Stimulated activated CD4-positive, alpha-beta T cell treated with anti-CD3 and anti-CD28 coated beads, TNF-alpha, amount 100 ng/mL, for 48 hours (primary cell): ENCODE data around the gene KRT80.

ENCODE experiments used
- DNase-seq, 3 donors: peaks; one replicate each; pipeline ENCODE4 v3.0.0-alpha.2; 2020; ENCODE audit warnings: low read depth in 3 of 3

Gene KRT80

GRCh38 chr12:52210925-52211650 is 19.3 kb upstream of the KRT80 start:
- DNase-seq, result no peak

- DNase-seq, result no peak
Observed at GRCh38 chr12:52210186-52210924, 18.5 kb upstream of the KRT80 start.

GRCh38 chr12:52209321-52209720 is 17.5 kb upstream of the KRT80 start:
- DNase-seq, result no peak

GRCh38 chr12:52208424-52209165 is 16.8 kb upstream of the KRT80 start:
- no peak for DNase-seq

GRCh38 chr12:52207895-52208294 is 16.1 kb upstream of the KRT80 start:
- no peak for DNase-seq

- DNase-seq, result no peak
Observed at GRCh38 chr12:52207106-52207505, 15.3 kb upstream of the KRT80 start.

- DNase-seq, result no peak
Observed at GRCh38 chr12:52206304-52207040, 14.7 kb upstream of the KRT80 start.

GRCh38 chr12:52205612-52206303 is 13.9 kb upstream of the KRT80 start:
- no peak for DNase-seq

GRCh38 chr12:52204931-52205505 is 13.2 kb upstream of the KRT80 start:
- no peak for DNase-seq

GRCh38 chr12:52204095-52204930 is 12.5 kb upstream of the KRT80 start:
- no peak for DNase-seq

- no peak for DNase-seq
Observed at GRCh38 chr12:52203079-52203921, 11.5 kb upstream of the KRT80 start.

GRCh38 chr12:52202361-52203078 is 10.7 kb upstream of the KRT80 start:
- DNase-seq, result no peak

GRCh38 chr12:52201451-52201839 is 9.6 kb upstream of the KRT80 start:
- DNase-seq, result no peak

- DNase-seq, result no peak
Observed at GRCh38 chr12:52200781-52201450, 9.1 kb upstream of the KRT80 start.

GRCh38 chr12:52200086-52200780 is 8.4 kb upstream of the KRT80 start:
- no peak for DNase-seq

- DNase-seq, result no peak
Observed at GRCh38 chr12:52199294-52199919, 7.6 kb upstream of the KRT80 start.
